SK-N-SH (cell line): Measurements from ENCODE around the gene CABP4.

Experiments
- EP300 ChIP-seq, 2 experiments: IDR thresholded peaks; 2 replicates each; pipeline versions ENCODE4 v1.4.0 to v1.6.1; 2012; ENCODE audit warnings: borderline replicate concordance in 1 of 2, low read depth in 1 of 2, low read length in 1 of 2
- GABPA ChIP-seq: IDR thresholded peaks from 2 replicates; pipeline ENCODE4 v1.4.0; 2012; ENCODE audit warnings: low read depth, mild to moderate bottlenecking
- NRF1 ChIP-seq: IDR thresholded peaks from 2 replicates; pipeline ENCODE4 v1.6.1; 2012; ENCODE audit warnings: low read depth, mild to moderate bottlenecking, low read length
- POLR2AphosphoS5 ChIP-seq: IDR thresholded peaks from 2 replicates; pipeline ENCODE4 v1.6.1; 2012; ENCODE audit warnings: low read depth, low read length
- RAD21 ChIP-seq: IDR thresholded peaks from 2 replicates; pipeline ENCODE4 v1.6.1; 2012; ENCODE audit warnings: mild to moderate bottlenecking, low read length
- RFX5 ChIP-seq: IDR thresholded peaks from 2 replicates; pipeline ENCODE4 v1.6.1; 2012; ENCODE audit warnings: mild to moderate bottlenecking, improper control_type of control experiment, low read length
- RXRA ChIP-seq: IDR thresholded peaks from 2 replicates; pipeline ENCODE4 v1.4.0; 2012; ENCODE audit warnings: low read depth, mild to moderate bottlenecking, borderline replicate concordance
- TAF1 ChIP-seq: IDR thresholded peaks from 2 replicates; pipeline ENCODE4 v1.6.1; 2012; ENCODE audit warnings: low read depth, mild to moderate bottlenecking, low read length, moderate library complexity, borderline replicate concordance
- YY1 ChIP-seq: IDR thresholded peaks from 2 replicates; pipeline ENCODE4 v1.4.0; 2012; ENCODE audit warnings: low read depth, mild to moderate bottlenecking
- TF ChIP-seq, protein P1 (sequence below): IDR thresholded peaks from 2 replicates; pipeline ENCODE4 v1.6.1; 2012; ENCODE audit warnings: mild to moderate bottlenecking, low read depth, low read length, moderate library complexity
- TF ChIP-seq, protein P2 (sequence below): fragments of 200-600 bp; sonication (generic); IDR thresholded peaks from 2 replicates; pipeline ENCODE4 v1.6.1; 2017; ENCODE audit warnings: antibody characterized with exemption, mild to moderate bottlenecking, moderate library complexity
- TF ChIP-seq, protein P3 (sequence below): IDR thresholded peaks from 2 replicates; pipeline ENCODE4; 2012
- TF ChIP-seq, protein P4 (sequence below): IDR thresholded peaks from 2 replicates; pipeline ENCODE4 v1.4.0; 2012; ENCODE audit warnings: low read depth, borderline replicate concordance

DNA sequence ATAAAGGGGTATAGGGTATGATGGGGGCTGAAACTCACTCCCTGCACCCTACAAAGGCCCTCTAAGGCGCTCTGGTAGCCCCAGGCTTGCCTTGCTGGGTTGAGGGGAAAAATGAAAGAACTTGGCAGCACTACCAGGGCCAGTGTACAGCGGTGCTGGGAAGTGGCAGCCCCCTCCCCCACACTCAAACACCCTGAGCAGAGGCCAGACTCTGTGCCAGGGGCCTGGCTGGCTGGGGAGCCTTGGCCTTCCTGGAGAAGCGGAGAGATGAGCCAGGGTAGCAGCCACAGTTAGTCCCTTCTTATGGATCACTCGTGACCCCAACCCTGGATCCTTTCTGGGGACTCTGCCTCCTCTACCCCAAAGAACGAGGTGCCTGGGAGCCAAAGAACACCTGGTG lies 11.2 kb downstream of the CABP4 start:
- TF ChIP-seq, protein P1, sequence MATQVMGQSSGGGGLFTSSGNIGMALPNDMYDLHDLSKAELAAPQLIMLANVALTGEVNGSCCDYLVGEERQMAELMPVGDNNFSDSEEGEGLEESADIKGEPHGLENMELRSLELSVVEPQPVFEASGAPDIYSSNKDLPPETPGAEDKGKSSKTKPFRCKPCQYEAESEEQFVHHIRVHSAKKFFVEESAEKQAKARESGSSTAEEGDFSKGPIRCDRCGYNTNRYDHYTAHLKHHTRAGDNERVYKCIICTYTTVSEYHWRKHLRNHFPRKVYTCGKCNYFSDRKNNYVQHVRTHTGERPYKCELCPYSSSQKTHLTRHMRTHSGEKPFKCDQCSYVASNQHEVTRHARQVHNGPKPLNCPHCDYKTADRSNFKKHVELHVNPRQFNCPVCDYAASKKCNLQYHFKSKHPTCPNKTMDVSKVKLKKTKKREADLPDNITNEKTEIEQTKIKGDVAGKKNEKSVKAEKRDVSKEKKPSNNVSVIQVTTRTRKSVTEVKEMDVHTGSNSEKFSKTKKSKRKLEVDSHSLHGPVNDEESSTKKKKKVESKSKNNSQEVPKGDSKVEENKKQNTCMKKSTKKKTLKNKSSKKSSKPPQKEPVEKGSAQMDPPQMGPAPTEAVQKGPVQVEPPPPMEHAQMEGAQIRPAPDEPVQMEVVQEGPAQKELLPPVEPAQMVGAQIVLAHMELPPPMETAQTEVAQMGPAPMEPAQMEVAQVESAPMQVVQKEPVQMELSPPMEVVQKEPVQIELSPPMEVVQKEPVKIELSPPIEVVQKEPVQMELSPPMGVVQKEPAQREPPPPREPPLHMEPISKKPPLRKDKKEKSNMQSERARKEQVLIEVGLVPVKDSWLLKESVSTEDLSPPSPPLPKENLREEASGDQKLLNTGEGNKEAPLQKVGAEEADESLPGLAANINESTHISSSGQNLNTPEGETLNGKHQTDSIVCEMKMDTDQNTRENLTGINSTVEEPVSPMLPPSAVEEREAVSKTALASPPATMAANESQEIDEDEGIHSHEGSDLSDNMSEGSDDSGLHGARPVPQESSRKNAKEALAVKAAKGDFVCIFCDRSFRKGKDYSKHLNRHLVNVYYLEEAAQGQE, result no peak
- TF ChIP-seq, protein P2, sequence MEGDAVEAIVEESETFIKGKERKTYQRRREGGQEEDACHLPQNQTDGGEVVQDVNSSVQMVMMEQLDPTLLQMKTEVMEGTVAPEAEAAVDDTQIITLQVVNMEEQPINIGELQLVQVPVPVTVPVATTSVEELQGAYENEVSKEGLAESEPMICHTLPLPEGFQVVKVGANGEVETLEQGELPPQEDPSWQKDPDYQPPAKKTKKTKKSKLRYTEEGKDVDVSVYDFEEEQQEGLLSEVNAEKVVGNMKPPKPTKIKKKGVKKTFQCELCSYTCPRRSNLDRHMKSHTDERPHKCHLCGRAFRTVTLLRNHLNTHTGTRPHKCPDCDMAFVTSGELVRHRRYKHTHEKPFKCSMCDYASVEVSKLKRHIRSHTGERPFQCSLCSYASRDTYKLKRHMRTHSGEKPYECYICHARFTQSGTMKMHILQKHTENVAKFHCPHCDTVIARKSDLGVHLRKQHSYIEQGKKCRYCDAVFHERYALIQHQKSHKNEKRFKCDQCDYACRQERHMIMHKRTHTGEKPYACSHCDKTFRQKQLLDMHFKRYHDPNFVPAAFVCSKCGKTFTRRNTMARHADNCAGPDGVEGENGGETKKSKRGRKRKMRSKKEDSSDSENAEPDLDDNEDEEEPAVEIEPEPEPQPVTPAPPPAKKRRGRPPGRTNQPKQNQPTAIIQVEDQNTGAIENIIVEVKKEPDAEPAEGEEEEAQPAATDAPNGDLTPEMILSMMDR, result no peak
- no peak for TF ChIP-seq POLR2AphosphoS5
- TF ChIP-seq NRF1, result no peak
- no peak for TF ChIP-seq RFX5
- TF ChIP-seq, protein P3, sequence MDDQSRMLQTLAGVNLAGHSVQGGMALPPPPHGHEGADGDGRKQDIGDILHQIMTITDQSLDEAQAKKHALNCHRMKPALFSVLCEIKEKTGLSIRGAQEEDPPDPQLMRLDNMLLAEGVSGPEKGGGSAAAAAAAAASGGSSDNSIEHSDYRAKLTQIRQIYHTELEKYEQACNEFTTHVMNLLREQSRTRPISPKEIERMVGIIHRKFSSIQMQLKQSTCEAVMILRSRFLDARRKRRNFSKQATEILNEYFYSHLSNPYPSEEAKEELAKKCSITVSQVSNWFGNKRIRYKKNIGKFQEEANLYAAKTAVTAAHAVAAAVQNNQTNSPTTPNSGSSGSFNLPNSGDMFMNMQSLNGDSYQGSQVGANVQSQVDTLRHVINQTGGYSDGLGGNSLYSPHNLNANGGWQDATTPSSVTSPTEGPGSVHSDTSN, result no peak
- no peak for TF ChIP-seq GABPA
- no peak for TF ChIP-seq TAF1
- no peak for TF ChIP-seq RAD21
- no peak for TF ChIP-seq YY1
- TF ChIP-seq, protein P4, sequence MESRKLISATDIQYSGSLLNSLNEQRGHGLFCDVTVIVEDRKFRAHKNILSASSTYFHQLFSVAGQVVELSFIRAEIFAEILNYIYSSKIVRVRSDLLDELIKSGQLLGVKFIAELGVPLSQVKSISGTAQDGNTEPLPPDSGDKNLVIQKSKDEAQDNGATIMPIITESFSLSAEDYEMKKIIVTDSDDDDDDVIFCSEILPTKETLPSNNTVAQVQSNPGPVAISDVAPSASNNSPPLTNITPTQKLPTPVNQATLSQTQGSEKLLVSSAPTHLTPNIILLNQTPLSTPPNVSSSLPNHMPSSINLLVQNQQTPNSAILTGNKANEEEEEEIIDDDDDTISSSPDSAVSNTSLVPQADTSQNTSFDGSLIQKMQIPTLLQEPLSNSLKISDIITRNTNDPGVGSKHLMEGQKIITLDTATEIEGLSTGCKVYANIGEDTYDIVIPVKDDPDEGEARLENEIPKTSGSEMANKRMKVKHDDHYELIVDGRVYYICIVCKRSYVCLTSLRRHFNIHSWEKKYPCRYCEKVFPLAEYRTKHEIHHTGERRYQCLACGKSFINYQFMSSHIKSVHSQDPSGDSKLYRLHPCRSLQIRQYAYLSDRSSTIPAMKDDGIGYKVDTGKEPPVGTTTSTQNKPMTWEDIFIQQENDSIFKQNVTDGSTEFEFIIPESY, result no peak
- no peak for TF ChIP-seq EP300 (IDR thresholded peaks at IDR 0.05; ENCODE audit: borderline replicate concordance in 1 of 2, low read depth in 1 of 2, low read length in 1 of 2)
- TF ChIP-seq RXRA, result no peak
